HepG2 (cell line): ENCODE data around the gene KIF25. TPM values are rescaled to one million over a fixed set of nuclear protein-coding genes. Genes with fewer than 3 reads are reported as not detected.

ENCODE experiments used
- HNF4A ChIP-seq: sonication (generic); formaldehyde crosslinking; IDR thresholded peaks from 2 replicates; pipeline ENCODE4 v1.4.0; 2020; ENCODE audit warnings: missing genetic modification reagents
- KDM2A ChIP-seq: sonication (generic); formaldehyde crosslinking; IDR thresholded peaks from 2 replicates; pipeline ENCODE4 v1.4.0; 2020; ENCODE audit warnings: low read depth, missing genetic modification reagents, borderline replicate concordance
- MTF2 ChIP-seq: sonication (generic); formaldehyde crosslinking; IDR thresholded peaks from 2 replicates; pipeline ENCODE4 v1.5.0; 2020; ENCODE audit warnings: missing genetic modification reagents, borderline replicate concordance
- RCOR2 ChIP-seq: IDR thresholded peaks from 2 replicates; pipeline ENCODE4 v1.6.1; 2016; ENCODE audit warnings: missing biosample characterization, missing genetic modification reagents
- SMAD3 ChIP-seq: sonication (generic); formaldehyde crosslinking; IDR thresholded peaks from 2 replicates; pipeline ENCODE4 v1.4.0; 2020; ENCODE audit warnings: missing genetic modification reagents
- SOX13 ChIP-seq, 3 experiments: fragments of 450-650 bp in 1 of 3; sonication (generic) in 1 of 3; formaldehyde crosslinking in 1 of 3; IDR thresholded peaks in 2 of 3; conservative IDR thresholded peaks in 1 of 3; 2 replicates each; pipeline versions ENCODE4 v1.5.0 to v1.6.1; 2016 to 2020; ENCODE audit warnings: antibody characterized with exemption in 1 of 3, mild to moderate bottlenecking in 1 of 3, missing compliant biosample characterization in 1 of 3, missing genetic modification reagents in 1 of 3, moderate library complexity in 1 of 3
- U2AF2 ChIP-seq: fragments of 200-400 bp; formaldehyde crosslinking; IDR thresholded peaks from 2 replicates; pipeline ENCODE4 v1.6.1; 2017; ENCODE audit warnings: low read depth, mild to moderate bottlenecking, low read length
- ZNF264 ChIP-seq: sonication (generic); formaldehyde crosslinking; IDR thresholded peaks from 2 replicates; pipeline ENCODE4 v1.4.0; 2020; ENCODE audit warnings: missing genetic modification reagents
- ZNF451 ChIP-seq: sonication (generic); formaldehyde crosslinking; IDR thresholded peaks from 2 replicates; pipeline ENCODE4 v1.5.0; 2020; ENCODE audit warnings: mild to moderate bottlenecking, missing genetic modification reagents
- ZNF552 ChIP-seq: sonication (generic); formaldehyde crosslinking; IDR thresholded peaks from 2 replicates; pipeline ENCODE4 v1.9.0; 2022; ENCODE audit warnings: missing genetic modification reagents, mild to moderate bottlenecking, borderline replicate concordance
- ZNF7 ChIP-seq: IDR thresholded peaks from 2 replicates; pipeline ENCODE4 v1.6.1; 2016; ENCODE audit warnings: missing biosample characterization, missing genetic modification reagents
- polyA plus RNA-seq, 8 experiments: library from polyadenylated mRNA; depleted of rRNA in 3 of 8; stranded (reverse) in 7 of 8; unstranded in 1 of 8; fragments of >200 nt; fragmentation: Illumina TruSeq in 4 of 8; extraction: Trizol in 4 of 8; gene quantifications; 2 replicates each; pipeline versions ENCODE4 v1.2.1 to v1.2.3, GENCODE V29; 2011 to 2016; ENCODE audit warnings: low read depth in 4 of 8, missing spikeins in 1 of 8, mixed read lengths in 1 of 8; ENCODE audit not compliant: insufficient read depth in 1 of 8
- total RNA-seq, 5 experiments: library from RNA; depleted of rRNA; stranded (reverse); fragments of >200 nt; fragmentation: Illumina TruSeq; extraction: Trizol; gene quantifications; 2 replicates each; pipeline ENCODE4 v1.2.3, GENCODE V29; 2016; ENCODE audit warnings: low read depth in 1 of 5
- TF ChIP-seq, protein P1 (sequence below): sonication (generic); formaldehyde crosslinking; IDR thresholded peaks from 2 replicates; pipeline ENCODE4 v1.4.0; 2020; ENCODE audit warnings: missing genetic modification reagents
- TF ChIP-seq, protein P2 (sequence below): sonication (generic); formaldehyde crosslinking; IDR thresholded peaks from 2 replicates; pipeline ENCODE4 v1.4.0; 2020; ENCODE audit warnings: missing genetic modification reagents; ENCODE audit errors: not compliant biosample characterization
- TF ChIP-seq, protein P3 (sequence below), 2 experiments: sonication (generic) in 1 of 2; formaldehyde crosslinking in 1 of 2; IDR thresholded peaks; 2 replicates each; pipeline versions ENCODE4 v1.4.0 to v1.6.1; 2016 to 2020; ENCODE audit warnings: borderline replicate concordance in 1 of 2, low read depth in 1 of 2, mild to moderate bottlenecking in 1 of 2, missing genetic modification reagents in 1 of 2
- TF ChIP-seq, protein P4 (sequence below): sonication (generic); formaldehyde crosslinking; IDR thresholded peaks from 2 replicates; pipeline ENCODE4 v1.8.1; 2023; ENCODE audit warnings: mild to moderate bottlenecking, missing genetic modification reagents
- TF ChIP-seq, protein P5 (sequence below): sonication (generic); formaldehyde crosslinking; IDR thresholded peaks from 2 replicates; pipeline ENCODE4 v1.9.0; 2022; ENCODE audit warnings: low read depth, missing genetic modification reagents
- TF ChIP-seq, protein P6 (sequence below): sonication (generic); IDR thresholded peaks from 2 replicates; pipeline ENCODE4 v1.6.1; 2016; ENCODE audit warnings: low read depth, borderline replicate concordance

KIF25 gene
- total and polyA plus RNA-seq, 2 of the 13 experiments (the other 11 are each of a cell fraction or from before 2014, with no cell fraction given) = not detected

DNA sequence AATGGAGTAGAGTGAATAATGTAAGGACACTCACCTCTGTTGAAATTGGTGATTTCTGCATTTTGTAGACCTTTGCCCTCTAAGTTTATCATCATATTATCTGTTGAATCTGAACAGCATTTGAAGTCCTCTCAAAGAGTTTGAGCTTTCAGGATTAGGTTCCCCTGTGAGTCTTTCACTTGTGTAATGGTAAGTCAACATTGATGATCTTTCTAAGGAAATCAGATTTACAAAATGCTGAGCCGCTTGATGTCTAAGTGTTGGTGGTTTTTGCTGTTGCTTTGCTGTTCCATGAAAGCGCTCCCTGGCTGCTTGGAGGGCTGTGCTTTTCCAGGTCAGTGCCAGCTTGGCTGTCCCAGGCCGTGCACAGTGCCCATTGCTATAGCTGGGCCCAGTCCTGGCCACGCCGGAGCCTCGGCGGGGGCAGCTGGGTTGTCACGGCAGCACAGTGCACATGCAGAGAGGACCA lies 33.8 kb upstream of the KIF25 start (continued):
- TF ChIP-seq, protein P1, sequence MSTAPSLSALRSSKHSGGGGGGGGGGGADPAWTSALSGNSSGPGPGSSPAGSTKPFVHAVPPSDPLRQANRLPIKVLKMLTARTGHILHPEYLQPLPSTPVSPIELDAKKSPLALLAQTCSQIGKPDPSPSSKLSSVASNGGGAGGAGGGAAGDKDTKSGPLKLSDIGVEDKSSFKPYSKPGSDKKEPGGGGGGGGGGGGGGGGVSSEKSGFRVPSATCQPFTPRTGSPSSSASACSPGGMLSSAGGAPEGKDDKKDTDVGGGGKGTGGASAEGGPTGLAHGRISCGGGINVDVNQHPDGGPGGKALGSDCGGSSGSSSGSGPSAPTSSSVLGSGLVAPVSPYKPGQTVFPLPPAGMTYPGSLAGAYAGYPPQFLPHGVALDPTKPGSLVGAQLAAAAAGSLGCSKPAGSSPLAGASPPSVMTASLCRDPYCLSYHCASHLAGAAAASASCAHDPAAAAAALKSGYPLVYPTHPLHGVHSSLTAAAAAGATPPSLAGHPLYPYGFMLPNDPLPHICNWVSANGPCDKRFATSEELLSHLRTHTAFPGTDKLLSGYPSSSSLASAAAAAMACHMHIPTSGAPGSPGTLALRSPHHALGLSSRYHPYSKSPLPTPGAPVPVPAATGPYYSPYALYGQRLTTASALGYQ (CRISPR knock-in tag) = peak; percentile 87
- TF ChIP-seq ZNF451 (no peak), ZNF7 (no peak), SMAD3 (0 out of 2 replicates have a peak, but pooled peaks have one; percentile 80), MTF2 (CRISPR knock-in tag) (no peak), KDM2A (CRISPR knock-in tag) (peak; percentile 48; the same call in 1 of the 2 replicates), HNF4A (peak; percentile 93), RCOR2 (peak; percentile 52; the same call in 1 of the 2 replicates), SOX13 (IDR thresholded peaks at IDR 0.05) (no peak; the same call in 1 of the 2 replicates), SOX13 (CRISPR knock-in tag; conservative IDR thresholded peaks at IDR 0.05 in 1 of 2, IDR thresholded peaks at IDR 0.05 in 1 of 2) (peak in 1 of 2 experiments; percentile 90; a peak in 2 of 4 replicates), ZNF264 (peak; percentile 78; the same call in 1 of the 2 replicates), ZNF552 (no peak), U2AF2 (no peak)
- TF ChIP-seq, protein P2, sequence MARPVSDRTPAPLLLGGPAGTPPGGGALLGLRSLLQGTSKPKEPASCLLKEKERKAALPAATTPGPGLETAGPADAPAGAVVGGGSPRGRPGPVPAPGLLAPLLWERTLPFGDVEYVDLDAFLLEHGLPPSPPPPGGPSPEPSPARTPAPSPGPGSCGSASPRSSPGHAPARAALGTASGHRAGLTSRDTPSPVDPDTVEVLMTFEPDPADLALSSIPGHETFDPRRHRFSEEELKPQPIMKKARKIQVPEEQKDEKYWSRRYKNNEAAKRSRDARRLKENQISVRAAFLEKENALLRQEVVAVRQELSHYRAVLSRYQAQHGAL (CRISPR knock-in tag) = no peak
- TF ChIP-seq, protein P3, sequence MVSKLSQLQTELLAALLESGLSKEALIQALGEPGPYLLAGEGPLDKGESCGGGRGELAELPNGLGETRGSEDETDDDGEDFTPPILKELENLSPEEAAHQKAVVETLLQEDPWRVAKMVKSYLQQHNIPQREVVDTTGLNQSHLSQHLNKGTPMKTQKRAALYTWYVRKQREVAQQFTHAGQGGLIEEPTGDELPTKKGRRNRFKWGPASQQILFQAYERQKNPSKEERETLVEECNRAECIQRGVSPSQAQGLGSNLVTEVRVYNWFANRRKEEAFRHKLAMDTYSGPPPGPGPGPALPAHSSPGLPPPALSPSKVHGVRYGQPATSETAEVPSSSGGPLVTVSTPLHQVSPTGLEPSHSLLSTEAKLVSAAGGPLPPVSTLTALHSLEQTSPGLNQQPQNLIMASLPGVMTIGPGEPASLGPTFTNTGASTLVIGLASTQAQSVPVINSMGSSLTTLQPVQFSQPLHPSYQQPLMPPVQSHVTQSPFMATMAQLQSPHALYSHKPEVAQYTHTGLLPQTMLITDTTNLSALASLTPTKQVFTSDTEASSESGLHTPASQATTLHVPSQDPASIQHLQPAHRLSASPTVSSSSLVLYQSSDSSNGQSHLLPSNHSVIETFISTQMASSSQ (IDR thresholded peaks at IDR 0.05; ENCODE audit: low read depth) = peak; percentile 90
- TF ChIP-seq, protein P3 (CRISPR knock-in tag; IDR thresholded peaks at IDR 0.05; ENCODE audit: borderline replicate concordance) = peak; percentile 90
- TF ChIP-seq, protein P4, sequence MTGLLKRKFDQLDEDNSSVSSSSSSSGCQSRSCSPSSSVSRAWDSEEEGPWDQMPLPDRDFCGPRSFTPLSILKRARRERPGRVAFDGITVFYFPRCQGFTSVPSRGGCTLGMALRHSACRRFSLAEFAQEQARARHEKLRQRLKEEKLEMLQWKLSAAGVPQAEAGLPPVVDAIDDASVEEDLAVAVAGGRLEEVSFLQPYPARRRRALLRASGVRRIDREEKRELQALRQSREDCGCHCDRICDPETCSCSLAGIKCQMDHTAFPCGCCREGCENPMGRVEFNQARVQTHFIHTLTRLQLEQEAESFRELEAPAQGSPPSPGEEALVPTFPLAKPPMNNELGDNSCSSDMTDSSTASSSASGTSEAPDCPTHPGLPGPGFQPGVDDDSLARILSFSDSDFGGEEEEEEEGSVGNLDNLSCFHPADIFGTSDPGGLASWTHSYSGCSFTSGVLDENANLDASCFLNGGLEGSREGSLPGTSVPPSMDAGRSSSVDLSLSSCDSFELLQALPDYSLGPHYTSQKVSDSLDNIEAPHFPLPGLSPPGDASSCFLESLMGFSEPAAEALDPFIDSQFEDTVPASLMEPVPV = no peak
- TF ChIP-seq, protein P5, sequence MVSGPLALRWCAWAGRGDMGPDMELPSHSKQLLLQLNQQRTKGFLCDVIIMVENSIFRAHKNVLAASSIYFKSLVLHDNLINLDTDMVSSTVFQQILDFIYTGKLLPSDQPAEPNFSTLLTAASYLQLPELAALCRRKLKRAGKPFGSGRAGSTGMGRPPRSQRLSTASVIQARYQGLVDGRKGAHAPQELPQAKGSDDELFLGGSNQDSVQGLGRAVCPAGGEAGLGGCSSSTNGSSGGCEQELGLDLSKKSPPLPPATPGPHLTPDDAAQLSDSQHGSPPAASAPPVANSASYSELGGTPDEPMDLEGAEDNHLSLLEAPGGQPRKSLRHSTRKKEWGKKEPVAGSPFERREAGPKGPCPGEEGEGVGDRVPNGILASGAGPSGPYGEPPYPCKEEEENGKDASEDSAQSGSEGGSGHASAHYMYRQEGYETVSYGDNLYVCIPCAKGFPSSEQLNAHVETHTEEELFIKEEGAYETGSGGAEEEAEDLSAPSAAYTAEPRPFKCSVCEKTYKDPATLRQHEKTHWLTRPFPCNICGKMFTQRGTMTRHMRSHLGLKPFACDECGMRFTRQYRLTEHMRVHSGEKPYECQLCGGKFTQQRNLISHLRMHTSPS (CRISPR knock-in tag) = peak; percentile 67
- TF ChIP-seq, protein P6, sequence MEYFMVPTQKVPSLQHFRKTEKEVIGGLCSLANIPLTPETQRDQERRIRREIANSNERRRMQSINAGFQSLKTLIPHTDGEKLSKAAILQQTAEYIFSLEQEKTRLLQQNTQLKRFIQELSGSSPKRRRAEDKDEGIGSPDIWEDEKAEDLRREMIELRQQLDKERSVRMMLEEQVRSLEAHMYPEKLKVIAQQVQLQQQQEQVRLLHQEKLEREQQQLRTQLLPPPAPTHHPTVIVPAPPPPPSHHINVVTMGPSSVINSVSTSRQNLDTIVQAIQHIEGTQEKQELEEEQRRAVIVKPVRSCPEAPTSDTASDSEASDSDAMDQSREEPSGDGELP = peak; percentile 26; the same call in 1 of the 2 replicates
